Neural progenitor cell (in vitro differentiated cells): ENCODE results near the gene PARVA.

Experiments used
- EZH2 ChIP-seq: fragments of 200-600 bp; sonication (generic); IDR thresholded peaks from 2 replicates; pipeline ENCODE4 v1.6.1; 2017; ENCODE audit warnings: antibody characterized with exemption, mild to moderate bottlenecking, moderate library complexity
- EZH2phosphoT487 ChIP-seq: fragments of 200-600 bp; sonication (generic); IDR thresholded peaks from 2 replicates; pipeline ENCODE4 v1.6.1; 2017; ENCODE audit warnings: antibody characterized with exemption
- TF ChIP-seq, protein P1 (sequence below): fragments of 200-600 bp; sonication (generic); IDR thresholded peaks from 2 replicates; pipeline ENCODE4 v1.5.1; 2017; ENCODE audit warnings: antibody characterized with exemption, mild to moderate bottlenecking

DNA sequence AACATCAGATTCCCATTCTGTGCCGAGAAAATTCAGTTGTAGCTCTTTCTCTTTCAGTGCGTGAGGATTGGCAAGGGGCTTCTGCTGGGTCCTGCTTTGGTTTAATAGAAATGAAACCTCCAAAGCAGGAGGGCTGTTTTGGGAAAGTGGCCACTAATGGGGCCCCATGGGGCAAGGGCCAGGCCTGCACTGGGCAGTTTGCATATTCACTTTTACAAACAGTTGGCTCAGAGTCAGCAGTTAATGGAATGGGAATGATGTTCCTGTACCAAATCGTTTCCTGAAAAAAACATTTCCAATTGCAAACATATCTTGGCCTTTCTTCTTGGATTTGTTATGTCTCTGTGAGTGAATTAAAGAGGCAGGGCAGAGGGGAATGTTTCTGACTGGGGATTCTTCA, 92.1 kb downstream of the PARVA start:
- no peak for TF ChIP-seq EZH2phosphoT487
- TF ChIP-seq EZH2, result no peak
- TF ChIP-seq, protein P1, sequence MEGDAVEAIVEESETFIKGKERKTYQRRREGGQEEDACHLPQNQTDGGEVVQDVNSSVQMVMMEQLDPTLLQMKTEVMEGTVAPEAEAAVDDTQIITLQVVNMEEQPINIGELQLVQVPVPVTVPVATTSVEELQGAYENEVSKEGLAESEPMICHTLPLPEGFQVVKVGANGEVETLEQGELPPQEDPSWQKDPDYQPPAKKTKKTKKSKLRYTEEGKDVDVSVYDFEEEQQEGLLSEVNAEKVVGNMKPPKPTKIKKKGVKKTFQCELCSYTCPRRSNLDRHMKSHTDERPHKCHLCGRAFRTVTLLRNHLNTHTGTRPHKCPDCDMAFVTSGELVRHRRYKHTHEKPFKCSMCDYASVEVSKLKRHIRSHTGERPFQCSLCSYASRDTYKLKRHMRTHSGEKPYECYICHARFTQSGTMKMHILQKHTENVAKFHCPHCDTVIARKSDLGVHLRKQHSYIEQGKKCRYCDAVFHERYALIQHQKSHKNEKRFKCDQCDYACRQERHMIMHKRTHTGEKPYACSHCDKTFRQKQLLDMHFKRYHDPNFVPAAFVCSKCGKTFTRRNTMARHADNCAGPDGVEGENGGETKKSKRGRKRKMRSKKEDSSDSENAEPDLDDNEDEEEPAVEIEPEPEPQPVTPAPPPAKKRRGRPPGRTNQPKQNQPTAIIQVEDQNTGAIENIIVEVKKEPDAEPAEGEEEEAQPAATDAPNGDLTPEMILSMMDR, result no peak
